Measurements from ENCODE around the gene TTYH3. TPM values are rescaled to one million over a fixed set of nuclear protein-coding genes. Genes with fewer than 3 reads are reported as not detected.

The TTYH3 gene
- total RNA-seq, 1 experiment from 2014 or later: 20.9 TPM

GRCh38 chr7:2622869-2623697, 8.7 kb upstream of the TTYH3 start:
- H3K36me3 Mint-ChIP-seq (ENCODE audit: insufficient read depth, unreplicated experiment): no peaks in the 10 kb centered on the region
- H3K9me3 Mint-ChIP-seq (ENCODE audit: unreplicated experiment): no peaks in the 10 kb centered on the region
- peaks cover 7% of the 10 kb centered on the region for H3K4me1 Mint-ChIP-seq (ENCODE audit: insufficient read depth, unreplicated experiment)

DNA sequence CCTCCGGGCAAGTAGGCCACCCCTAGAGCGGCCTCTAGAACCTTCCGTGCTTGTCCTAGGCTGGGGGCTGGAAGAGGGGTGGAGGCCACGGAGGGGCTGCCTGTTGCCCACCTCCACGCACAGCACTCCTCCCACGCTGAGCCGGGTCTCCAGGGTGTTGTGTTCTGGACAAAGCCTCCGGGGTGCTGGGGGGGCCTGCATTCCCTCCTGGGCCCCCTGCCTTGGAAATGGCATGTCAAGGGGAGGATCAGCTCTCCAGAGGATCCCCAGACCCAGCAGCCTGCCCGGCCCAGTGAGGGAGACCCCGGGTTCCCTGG, 8.1 kb upstream of the TTYH3 start:
- no peak for TF ChIP-seq CTCF (IDR thresholded peaks at IDR 0.05; ENCODE audit: unreplicated experiment)
- no peak overlapping the region for H3K27ac Mint-ChIP-seq (ENCODE audit: low read depth, unreplicated experiment)
- H3K9me3 Mint-ChIP-seq (ENCODE audit: unreplicated experiment): no peaks in the 10 kb centered on the region
- intact Hi-C loops (cut with micrococcal nuclease): no loop called here
- ChIA-PET POLR2A (interaction anchor here (2.1 kb wide), 1 partner anchor 134 kb away, joined by 4 read pairs; no protein-coding TSS in a partner anchor), CTCF (no interaction called here)
- no TSS peak for BruUV-seq (replicated peaks)
- peaks cover 7% of the 10 kb centered on the region for H3K4me1 Mint-ChIP-seq (ENCODE audit: insufficient read depth, unreplicated experiment)
- no peaks in the 10 kb centered on the region for H3K27me3 Mint-ChIP-seq (ENCODE audit: insufficient read depth, unreplicated experiment)
- DNase-seq (ENCODE audit: unreplicated experiment): no peak
- no peak overlapping the region for H3K4me3 Mint-ChIP-seq (ENCODE audit: unreplicated experiment)
- no peaks in the 10 kb centered on the region for H3K36me3 Mint-ChIP-seq (ENCODE audit: insufficient read depth, unreplicated experiment)

More at GRCh38 chr7:2622869-2623697, 8.7 kb upstream of the TTYH3 start:
- no peak overlapping the region for H3K27ac Mint-ChIP-seq (ENCODE audit: low read depth, unreplicated experiment)
- POLR2A ChIA-PET: no interaction called here
- no TSS peak for BruUV-seq (replicated peaks)
- no peak for TF ChIP-seq CTCF (IDR thresholded peaks at IDR 0.05; ENCODE audit: unreplicated experiment)
- peaks cover 5% of the 10 kb centered on the region for H3K27me3 Mint-ChIP-seq (ENCODE audit: insufficient read depth, unreplicated experiment)
- intact Hi-C loops (cut with micrococcal nuclease): no loop called here
- no peak overlapping the region for H3K4me3 Mint-ChIP-seq (ENCODE audit: unreplicated experiment)
- CTCF ChIA-PET: no interaction called here
- DNase-seq (ENCODE audit: unreplicated experiment): no peak

GRCh38 chr7:2624293-2624886, 7.4 kb upstream of the TTYH3 start:
- no peaks in the 10 kb centered on the region for H3K9me3 Mint-ChIP-seq (ENCODE audit: unreplicated experiment)
- H3K27ac Mint-ChIP-seq (ENCODE audit: low read depth, unreplicated experiment): no peak overlapping the region
- no peaks in the 10 kb centered on the region for H3K36me3 Mint-ChIP-seq (ENCODE audit: insufficient read depth, unreplicated experiment)
- no peaks in the 10 kb centered on the region for H3K27me3 Mint-ChIP-seq (ENCODE audit: insufficient read depth, unreplicated experiment)
- no TSS peak for BruUV-seq (replicated peaks)
- no peak overlapping the region for H3K4me3 Mint-ChIP-seq (ENCODE audit: unreplicated experiment)
- POLR2A ChIA-PET: interaction anchor here (0.7 to 2.1 kb wide), 2 partner anchors 134 to 932 kb away, joined by 3 to 4 read pairs; no protein-coding TSS in a partner anchor
- CTCF ChIA-PET: interaction anchor here (0.6 kb wide), 1 partner anchor 155 kb away, joined by 3 read pairs; no protein-coding TSS in a partner anchor
- H3K4me1 Mint-ChIP-seq (ENCODE audit: insufficient read depth, unreplicated experiment): peaks cover 7% of the 10 kb centered on the region
- DNase-seq (ENCODE audit: unreplicated experiment): no peak
- TF ChIP-seq CTCF (IDR thresholded peaks at IDR 0.05; ENCODE audit: unreplicated experiment): no peak
- intact Hi-C loops (cut with micrococcal nuclease): no loop called here

- Mint-ChIP-seq H3K36me3 (ENCODE audit: insufficient read depth, unreplicated experiment) (no peaks in the 10 kb centered on the region), H3K27ac (ENCODE audit: low read depth, unreplicated experiment) (no peak overlapping the region), H3K27me3 (ENCODE audit: insufficient read depth, unreplicated experiment) (no peaks in the 10 kb centered on the region), H3K4me1 (ENCODE audit: insufficient read depth, unreplicated experiment) (peaks cover 12% of the 10 kb centered on the region), H3K9me3 (ENCODE audit: unreplicated experiment) (no peaks in the 10 kb centered on the region), H3K4me3 (ENCODE audit: unreplicated experiment) (no peak overlapping the region)
- TF ChIP-seq CTCF (IDR thresholded peaks at IDR 0.05; ENCODE audit: unreplicated experiment): no peak
- POLR2A ChIA-PET: no interaction called here
- CTCF ChIA-PET: interaction anchor here (0.5 to 0.6 kb wide), 2 partner anchors 78 to 466 kb away, joined by 3 to 4 read pairs; no protein-coding TSS in a partner anchor
- DNase-seq (ENCODE audit: unreplicated experiment): no peak
- no TSS peak for BruUV-seq (replicated peaks)
- intact Hi-C loops (cut with micrococcal nuclease): no loop called here
These were observed 5.2 kb upstream of the TTYH3 start for GRCh38 chr7:2626498-2627117.

All from MCF 10A (cell line).